ENCODE measurements around the gene COL5A3. TPM values are rescaled to one million over a fixed set of nuclear protein-coding genes. Genes with fewer than 3 reads are reported as not detected.

COL5A3 gene
- polyA plus RNA-seq, 1 donor from 2014 or later, result 0.11 TPM

DNA sequence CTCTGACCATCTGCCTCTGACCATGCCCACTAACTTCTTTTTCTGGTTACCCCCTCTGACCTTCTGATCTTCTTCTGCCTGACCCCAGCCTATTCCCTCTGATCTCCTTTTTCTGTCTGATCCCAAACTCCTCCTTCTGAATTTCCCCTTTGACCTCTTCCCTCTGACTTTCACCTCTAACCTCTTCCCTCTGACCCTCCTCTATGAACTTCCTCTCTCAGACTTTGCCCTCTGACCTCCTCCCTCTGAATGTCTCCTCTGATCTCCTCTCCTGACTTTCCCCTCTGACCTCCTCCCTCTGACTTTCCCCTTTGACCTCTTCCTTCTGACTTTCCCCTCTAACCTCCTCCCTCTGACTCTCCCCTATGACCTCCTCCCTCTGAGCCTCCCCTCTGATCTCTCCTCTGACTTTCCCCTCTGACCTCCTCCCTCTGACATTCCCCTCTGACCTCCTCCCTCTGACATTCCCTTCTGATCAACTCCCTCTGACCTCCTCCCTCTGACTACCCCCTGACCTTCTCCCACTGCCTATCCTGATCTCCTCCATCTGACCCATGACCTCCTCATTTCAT is 3.5 kb downstream of the COL5A3 start:
- Histone ChIP-seq H3K27me3 (ENCODE audit: insufficient read depth, low read depth, low read length) (peaks cover 37% of the 10 kb centered on the region), H3K4me3 (ENCODE audit: low read length) (no peak overlapping the region), H4K20me1 (ENCODE audit: insufficient read depth) (no peaks in the 10 kb centered on the region), H3K9me2 (ENCODE audit: insufficient read depth, low read length) (no peaks in the 10 kb centered on the region), H3F3A (ENCODE audit: insufficient read depth, low read length, poor library complexity, severe bottlenecking) (no peaks in the 10 kb centered on the region), H3K9ac (ENCODE audit: low read length) (no peak overlapping the region), H3K79me2 (replicated peaks; ENCODE audit: insufficient read depth, low read length) (no peaks in the 10 kb centered on the region), H3K9me3 (ENCODE audit: low read length) (no peaks in the 10 kb centered on the region), H2AFZ (ENCODE audit: low read depth, low read length) (no peak overlapping the region), H3K4me2 (ENCODE audit: low read length) (no peak overlapping the region), H3K36me3 (ENCODE audit: insufficient read depth, low read length) (no peaks in the 10 kb centered on the region), H3K27ac (ENCODE audit: low read length) (no peak overlapping the region)
- no peak for TF ChIP-seq CTCF (IDR thresholded peaks at IDR 0.05; ENCODE audit: poor library complexity, severe bottlenecking)
- no peak for TF ChIP-seq EP300 (conservative IDR thresholded peaks at IDR 0.05; ENCODE audit: poor library complexity, severe bottlenecking)
- TF ChIP-seq TAF1 (IDR thresholded peaks at IDR 0.05; ENCODE audit: low read depth), result no peak
- no peak for TF ChIP-seq MXI1 (conservative IDR thresholded peaks at IDR 0.05; ENCODE audit: poor library complexity, severe bottlenecking)
- TF ChIP-seq, protein P1, sequence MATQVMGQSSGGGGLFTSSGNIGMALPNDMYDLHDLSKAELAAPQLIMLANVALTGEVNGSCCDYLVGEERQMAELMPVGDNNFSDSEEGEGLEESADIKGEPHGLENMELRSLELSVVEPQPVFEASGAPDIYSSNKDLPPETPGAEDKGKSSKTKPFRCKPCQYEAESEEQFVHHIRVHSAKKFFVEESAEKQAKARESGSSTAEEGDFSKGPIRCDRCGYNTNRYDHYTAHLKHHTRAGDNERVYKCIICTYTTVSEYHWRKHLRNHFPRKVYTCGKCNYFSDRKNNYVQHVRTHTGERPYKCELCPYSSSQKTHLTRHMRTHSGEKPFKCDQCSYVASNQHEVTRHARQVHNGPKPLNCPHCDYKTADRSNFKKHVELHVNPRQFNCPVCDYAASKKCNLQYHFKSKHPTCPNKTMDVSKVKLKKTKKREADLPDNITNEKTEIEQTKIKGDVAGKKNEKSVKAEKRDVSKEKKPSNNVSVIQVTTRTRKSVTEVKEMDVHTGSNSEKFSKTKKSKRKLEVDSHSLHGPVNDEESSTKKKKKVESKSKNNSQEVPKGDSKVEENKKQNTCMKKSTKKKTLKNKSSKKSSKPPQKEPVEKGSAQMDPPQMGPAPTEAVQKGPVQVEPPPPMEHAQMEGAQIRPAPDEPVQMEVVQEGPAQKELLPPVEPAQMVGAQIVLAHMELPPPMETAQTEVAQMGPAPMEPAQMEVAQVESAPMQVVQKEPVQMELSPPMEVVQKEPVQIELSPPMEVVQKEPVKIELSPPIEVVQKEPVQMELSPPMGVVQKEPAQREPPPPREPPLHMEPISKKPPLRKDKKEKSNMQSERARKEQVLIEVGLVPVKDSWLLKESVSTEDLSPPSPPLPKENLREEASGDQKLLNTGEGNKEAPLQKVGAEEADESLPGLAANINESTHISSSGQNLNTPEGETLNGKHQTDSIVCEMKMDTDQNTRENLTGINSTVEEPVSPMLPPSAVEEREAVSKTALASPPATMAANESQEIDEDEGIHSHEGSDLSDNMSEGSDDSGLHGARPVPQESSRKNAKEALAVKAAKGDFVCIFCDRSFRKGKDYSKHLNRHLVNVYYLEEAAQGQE (IDR thresholded peaks at IDR 0.05; ENCODE audit: borderline replicate concordance), result no peak
- no peak for TF ChIP-seq EZH2 (IDR thresholded peaks at IDR 0.05; ENCODE audit: borderline replicate concordance, insufficient read depth, low read length, poor library complexity, severe bottlenecking)

- Histone ChIP-seq H3K9ac (ENCODE audit: low read length) (no peak overlapping the region), H3K27me3 (ENCODE audit: insufficient read depth, low read depth, low read length) (peaks cover 32% of the 10 kb centered on the region), H3K79me2 (replicated peaks; ENCODE audit: insufficient read depth, low read length) (no peaks in the 10 kb centered on the region), H3F3A (ENCODE audit: insufficient read depth, low read length, poor library complexity, severe bottlenecking) (no peaks in the 10 kb centered on the region), H3K36me3 (ENCODE audit: insufficient read depth, low read length) (no peaks in the 10 kb centered on the region), H4K20me1 (ENCODE audit: insufficient read depth) (no peaks in the 10 kb centered on the region), H2AFZ (ENCODE audit: low read depth, low read length) (no peak overlapping the region), H3K4me3 (ENCODE audit: low read length) (no peak overlapping the region), H3K4me2 (ENCODE audit: low read length) (no peak overlapping the region), H3K9me3 (ENCODE audit: low read length) (no peaks in the 10 kb centered on the region), H3K9me2 (ENCODE audit: insufficient read depth, low read length) (no peaks in the 10 kb centered on the region), H3K27ac (ENCODE audit: low read length) (no peak overlapping the region)
- TF ChIP-seq TAF1 (IDR thresholded peaks at IDR 0.05; ENCODE audit: low read depth) (no peak), SMC3 (conservative IDR thresholded peaks at IDR 0.05; ENCODE audit: poor library complexity) (no peak), RAD21 (conservative IDR thresholded peaks at IDR 0.05) (no peak)
Observed at GRCh38 chr19:10006335-10006708, 4.0 kb downstream of the COL5A3 start.

All from neural cell (in vitro differentiated cells).